ENCODE data around the gene RBM6. TPM values are rescaled to one million over a fixed set of nuclear protein-coding genes. Genes with fewer than 3 reads are reported as not detected.
"Not testable (repeated sequence)": the region's sequence is repeated elsewhere in the genome, so short reads cannot be mapped to it uniquely, and the experiment has no call there.

The RBM6 gene
- polyA plus RNA-seq, 3 donors = 119 to 192 (median 135) TPM

- no peak for DNase-seq (ENCODE audit: extremely low read depth in 1 of 11, low read depth in 9 of 11, low spot score in 4 of 11)
These were observed 31.4 kb upstream of the RBM6 start for GRCh38 chr3:49908373-49909199.

- DNase-seq (ENCODE audit: extremely low read depth in 1 of 11, low read depth in 9 of 11, low spot score in 4 of 11) = no peak
These were observed 29.4 kb upstream of the RBM6 start for GRCh38 chr3:49910409-49911123.

GRCh38 chr3:49911124-49911420 lies 28.9 kb upstream of the RBM6 start:
- no peak for DNase-seq (ENCODE audit: extremely low read depth in 1 of 11, low read depth in 9 of 11, low spot score in 4 of 11)

GRCh38 chr3:49911611-49912010 lies 28.3 kb upstream of the RBM6 start:
- no peak for DNase-seq (ENCODE audit: extremely low read depth in 1 of 11, low read depth in 9 of 11, low spot score in 4 of 11)

GRCh38 chr3:49912881-49913281 lies 27.1 kb upstream of the RBM6 start:
- DNase-seq (ENCODE audit: extremely low read depth in 1 of 11, low read depth in 9 of 11, low spot score in 4 of 11) = no peak

- no peak for DNase-seq (ENCODE audit: extremely low read depth in 1 of 11, low read depth in 9 of 11, low spot score in 4 of 11)
These were observed 25.0 kb upstream of the RBM6 start for GRCh38 chr3:49914906-49915305.

GRCh38 chr3:49916686-49917085 lies 23.3 kb upstream of the RBM6 start:
- DNase-seq (ENCODE audit: extremely low read depth in 1 of 11, low read depth in 9 of 11, low spot score in 4 of 11) = no peak

GRCh38 chr3:49917806-49918590 lies 22.0 kb upstream of the RBM6 start:
- not testable (repeated sequence) for DNase-seq (ENCODE audit: extremely low read depth in 1 of 11, low read depth in 9 of 11, low spot score in 4 of 11)

- DNase-seq (ENCODE audit: extremely low read depth in 1 of 11, low read depth in 9 of 11, low spot score in 4 of 11) = no peak
These were observed 15.3 kb upstream of the RBM6 start for GRCh38 chr3:49924683-49925082.

- no peak for DNase-seq (ENCODE audit: extremely low read depth in 1 of 11, low read depth in 9 of 11, low spot score in 4 of 11)
These were observed 14.5 kb upstream of the RBM6 start for GRCh38 chr3:49925485-49925884.

- no peak for DNase-seq (ENCODE audit: extremely low read depth in 1 of 11, low read depth in 9 of 11, low spot score in 4 of 11)
These were observed 13.7 kb upstream of the RBM6 start for GRCh38 chr3:49926117-49926728.

- no peak for DNase-seq (ENCODE audit: extremely low read depth in 1 of 11, low read depth in 9 of 11, low spot score in 4 of 11)
These were observed 12.2 kb upstream of the RBM6 start for GRCh38 chr3:49927798-49928197.

- no peak for DNase-seq (ENCODE audit: extremely low read depth in 1 of 11, low read depth in 9 of 11, low spot score in 4 of 11)
These were observed 11.4 kb upstream of the RBM6 start for GRCh38 chr3:49928481-49929017.

- peak in 10 of 11 donors; percentile 78 to 91 (median 84) for DNase-seq (ENCODE audit: extremely low read depth in 1 of 11, low read depth in 9 of 11, low spot score in 4 of 11)
These were observed 10.4 kb upstream of the RBM6 start, which contains the start of gene MON1A for GRCh38 chr3:49929291-49930167. Gene MON1A (minus strand): TSS chr3:49929811. CDS start chr3:49913346, 16,465 bp downstream.

GRCh38 chr3:49930168-49930690 lies 9.7 kb upstream of the RBM6 start:
- no peak for DNase-seq (ENCODE audit: extremely low read depth in 1 of 11, low read depth in 9 of 11, low spot score in 4 of 11)

GRCh38 chr3:49930922-49931321 lies 9.0 kb upstream of the RBM6 start:
- DNase-seq (ENCODE audit: extremely low read depth in 1 of 11, low read depth in 9 of 11, low spot score in 4 of 11) = peak in 2 of 11 donors; percentile 43 to 53

- not testable (repeated sequence) for DNase-seq (ENCODE audit: extremely low read depth in 1 of 11, low read depth in 9 of 11, low spot score in 4 of 11)
These were observed 7.7 kb upstream of the RBM6 start for GRCh38 chr3:49932281-49932680.

- DNase-seq (ENCODE audit: extremely low read depth in 1 of 11, low read depth in 9 of 11, low spot score in 4 of 11) = no peak
These were observed 2.9 kb upstream of the RBM6 start for GRCh38 chr3:49937090-49937489.

Data from renal cortex interstitium (tissue), 11 donors.